GM12875 (cell line): ENCODE results near the gene ZNF775.
A peak's percentile ranks its signal among the peaks of the same experiment; 100 is the strongest.

Experiments used
- H3K4me3 ChIP-seq: one replicate; pipeline ENCODE4 v1.5.1; 2011; ENCODE audit warnings: low read depth, low read length, control low read depth
- TF ChIP-seq, protein P1 (sequence below): IDR thresholded peaks from 2 replicates; pipeline ENCODE4 v1.5.1; 2011; ENCODE audit warnings: low read depth, mild to moderate bottlenecking, control low read depth, inconsistent platforms, low read length, moderate library complexity, borderline replicate concordance; ENCODE audit not compliant: insufficient read depth

ZNF775 gene

DNA sequence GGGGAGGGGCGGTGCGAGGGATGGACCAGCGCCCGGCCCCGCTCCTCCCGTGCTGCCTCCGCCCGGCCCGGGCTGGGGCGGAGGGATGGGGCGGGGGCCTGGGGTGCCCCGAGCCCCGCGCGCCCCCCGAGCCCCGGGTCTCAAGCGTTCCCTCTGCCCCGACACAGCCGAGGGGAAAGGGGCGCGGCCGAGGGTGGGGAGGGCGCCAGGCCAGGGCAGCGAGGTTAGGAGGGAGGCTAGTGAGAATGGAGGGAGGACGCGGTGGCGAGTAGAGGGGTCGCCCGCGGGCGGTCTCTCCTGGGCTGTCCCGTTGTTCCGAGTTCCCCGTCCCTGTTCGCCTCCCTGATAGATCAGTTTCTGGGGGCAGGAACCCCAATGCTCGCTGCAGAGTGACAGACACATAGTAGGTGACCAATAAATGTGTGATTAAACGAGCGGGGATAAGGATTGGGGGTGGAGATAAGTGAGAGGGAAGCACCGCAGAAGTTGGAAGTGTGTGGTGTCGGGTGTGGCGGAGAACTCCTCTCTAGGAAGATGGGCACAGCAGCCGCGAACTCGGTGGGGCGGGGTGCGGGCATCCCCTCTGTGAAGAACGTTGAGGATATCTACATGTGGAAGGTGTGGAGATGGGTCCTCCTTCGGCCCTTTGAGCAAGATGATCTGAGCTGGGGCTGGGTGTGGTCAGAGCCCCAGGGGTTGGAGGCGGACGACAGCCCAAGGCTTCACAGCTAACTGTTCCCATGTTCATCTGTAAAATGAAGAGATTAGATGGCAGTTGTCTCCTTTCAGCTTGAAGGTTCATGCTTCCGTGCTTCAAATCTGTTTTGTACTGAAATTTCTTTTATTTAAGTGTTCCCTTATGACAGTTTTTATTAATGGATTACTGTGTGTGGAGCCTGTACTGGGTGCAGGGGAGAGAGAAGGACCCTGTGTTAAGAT lies 580 bp downstream of the ZNF775 start:
- H3K4me3 ChIP-seq: peak overlapping the region; percentile 65
- TF ChIP-seq, protein P1, sequence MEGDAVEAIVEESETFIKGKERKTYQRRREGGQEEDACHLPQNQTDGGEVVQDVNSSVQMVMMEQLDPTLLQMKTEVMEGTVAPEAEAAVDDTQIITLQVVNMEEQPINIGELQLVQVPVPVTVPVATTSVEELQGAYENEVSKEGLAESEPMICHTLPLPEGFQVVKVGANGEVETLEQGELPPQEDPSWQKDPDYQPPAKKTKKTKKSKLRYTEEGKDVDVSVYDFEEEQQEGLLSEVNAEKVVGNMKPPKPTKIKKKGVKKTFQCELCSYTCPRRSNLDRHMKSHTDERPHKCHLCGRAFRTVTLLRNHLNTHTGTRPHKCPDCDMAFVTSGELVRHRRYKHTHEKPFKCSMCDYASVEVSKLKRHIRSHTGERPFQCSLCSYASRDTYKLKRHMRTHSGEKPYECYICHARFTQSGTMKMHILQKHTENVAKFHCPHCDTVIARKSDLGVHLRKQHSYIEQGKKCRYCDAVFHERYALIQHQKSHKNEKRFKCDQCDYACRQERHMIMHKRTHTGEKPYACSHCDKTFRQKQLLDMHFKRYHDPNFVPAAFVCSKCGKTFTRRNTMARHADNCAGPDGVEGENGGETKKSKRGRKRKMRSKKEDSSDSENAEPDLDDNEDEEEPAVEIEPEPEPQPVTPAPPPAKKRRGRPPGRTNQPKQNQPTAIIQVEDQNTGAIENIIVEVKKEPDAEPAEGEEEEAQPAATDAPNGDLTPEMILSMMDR: no peak

DNA sequence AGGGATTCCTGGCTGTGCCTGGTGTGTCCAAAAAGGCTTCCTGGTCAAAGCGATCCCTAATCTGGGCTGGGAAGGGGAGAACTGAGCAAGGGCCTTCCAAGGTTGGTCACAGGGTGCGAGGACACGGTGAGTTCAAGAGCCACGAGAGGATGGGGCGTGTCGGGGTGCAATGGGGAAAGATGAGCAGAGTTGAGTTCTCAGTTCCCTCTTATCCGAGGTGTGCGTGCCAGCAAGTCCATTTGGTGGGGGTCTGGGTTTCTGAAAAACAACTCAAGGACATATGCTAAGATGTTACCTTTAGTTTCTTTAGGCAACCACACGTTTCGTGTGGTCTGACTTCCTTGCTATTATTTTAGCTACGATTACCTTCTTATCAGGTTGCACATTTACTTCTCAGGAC lies 1.3 kb downstream of the ZNF775 start:
- TF ChIP-seq, protein P1: no peak
- peak overlapping the region; percentile 65 for H3K4me3 ChIP-seq

DNA sequence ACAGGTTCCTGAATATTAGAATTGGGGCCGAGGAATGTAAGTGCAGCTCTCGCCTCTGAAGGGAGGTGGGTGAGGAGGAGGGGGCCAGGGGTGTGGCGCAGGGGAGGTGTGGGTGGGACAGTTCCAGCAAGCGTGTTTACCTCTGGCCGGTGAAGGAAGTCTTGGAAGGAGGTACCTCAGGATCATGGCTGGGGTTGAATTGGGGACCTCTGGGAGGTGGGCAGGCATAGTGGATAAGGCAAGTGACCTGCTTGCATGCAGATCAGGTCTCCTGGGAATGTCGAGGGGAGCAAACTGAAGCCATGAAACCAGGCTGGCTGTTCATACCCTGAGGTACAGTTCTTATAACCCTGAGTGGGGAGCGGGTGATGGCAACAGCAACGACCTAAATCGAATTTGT lies 2.0 kb downstream of the ZNF775 start:
- H3K4me3 ChIP-seq: no peak overlapping the region
- TF ChIP-seq, protein P1: no peak

DNA sequence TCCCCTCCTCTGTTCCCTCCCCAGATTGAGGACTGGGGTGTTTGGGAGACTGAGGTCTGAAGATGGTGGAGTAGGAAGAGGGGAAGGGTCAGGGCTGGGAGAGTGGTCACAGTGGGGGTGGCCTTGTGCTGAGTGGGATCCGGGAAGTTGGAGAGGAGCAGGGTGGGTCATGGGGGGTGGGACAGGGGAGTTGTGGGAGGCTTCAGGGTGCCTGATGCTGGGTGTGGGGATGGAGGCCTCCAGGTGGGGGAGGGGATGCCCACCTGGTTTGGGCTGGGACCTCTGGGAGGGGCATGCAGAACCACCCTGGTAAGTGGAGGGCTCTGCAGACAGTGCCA lies 2.6 kb downstream of the ZNF775 start:
- TF ChIP-seq, protein P1: no peak
- no peak overlapping the region for H3K4me3 ChIP-seq

DNA sequence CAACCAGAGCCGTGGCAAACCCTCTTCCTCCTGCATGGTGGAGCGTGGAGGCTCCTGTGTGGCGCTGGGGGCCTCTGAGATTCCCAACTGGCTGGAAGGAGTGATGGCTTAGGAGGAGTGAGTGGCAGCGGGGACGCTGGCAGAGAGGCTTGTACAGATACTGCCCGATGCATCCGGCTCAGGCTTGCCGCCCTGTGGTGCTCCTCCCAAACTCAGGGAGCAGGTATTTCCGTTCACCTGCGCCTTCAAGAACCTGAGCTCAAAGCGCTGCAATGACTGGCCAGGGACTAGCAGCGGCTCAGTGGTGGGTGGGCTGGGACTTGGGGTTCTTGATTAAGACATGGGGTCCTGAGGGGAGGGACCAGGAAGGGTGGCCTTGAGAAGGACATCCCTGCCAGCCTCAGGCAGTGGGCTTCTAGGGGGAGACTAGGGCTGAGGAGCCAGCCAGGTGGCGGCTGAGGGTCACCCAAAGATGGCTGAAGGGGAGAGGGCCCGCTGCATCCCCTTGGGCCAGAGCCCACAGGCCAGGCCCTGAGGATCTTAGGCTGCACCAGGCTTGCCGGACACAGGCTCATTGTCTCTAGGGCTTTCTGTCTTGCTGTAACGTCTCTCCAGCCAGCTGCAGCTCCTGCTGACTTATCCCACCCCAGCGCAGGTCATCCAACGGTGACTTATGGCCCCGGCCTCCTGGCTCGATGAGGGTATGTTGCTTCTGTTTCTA lies 3.2 kb downstream of the ZNF775 start:
- peak overlapping the region; percentile 32 for H3K4me3 ChIP-seq

DNA sequence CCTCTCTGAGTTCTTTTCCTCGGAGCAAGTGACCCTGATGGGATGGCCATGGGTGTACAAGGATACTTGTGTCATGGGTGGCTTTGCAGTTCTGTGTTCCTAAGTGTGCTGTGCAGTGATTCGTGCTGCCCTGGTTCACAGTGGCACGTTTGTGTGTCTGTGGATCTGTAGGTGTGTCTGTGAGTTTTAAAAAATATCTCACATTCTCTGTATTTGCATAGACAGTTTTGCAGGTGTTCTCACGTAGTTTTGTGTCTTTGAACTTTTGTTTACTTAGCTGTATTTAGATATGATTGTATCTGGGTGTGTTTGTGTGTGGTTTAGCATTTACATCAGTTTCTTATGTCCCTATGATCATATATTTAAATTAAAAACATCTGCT lies 3.7 kb downstream of the ZNF775 start:
- TF ChIP-seq, protein P1: no peak
- H3K4me3 ChIP-seq: peak overlapping the region; percentile 32

More for the DNA sequence above, 3.2 kb downstream of the ZNF775 start:
- TF ChIP-seq, protein P1: no peak
